ENCODE measurements around the gene TNFRSF18. TPM values are rescaled to one million over a fixed set of nuclear protein-coding genes. Genes with fewer than 3 reads are reported as not detected.

TNFRSF18 gene
- total RNA-seq, 1 experiment from 2014 or later, result 6.9 TPM

GRCh38 chr1:1246577-1247340 is 40.4 kb upstream of the TNFRSF18 start, which contains the start of gene C1QTNF12:
C1QTNF12 (minus strand) TSS chr1:1246722; CDS start chr1:1246690, 32 bp downstream.
- no peaks in the 10 kb centered on the region for H3K79me2 ChIP-seq (ENCODE audit: low read depth)
- H3F3A ChIP-seq (ENCODE audit: insufficient read depth, low read depth), result peaks cover 8% of the 10 kb centered on the region; the same call in 1 of the 2 replicates
- no peaks in the 10 kb centered on the region for H3K9me2 ChIP-seq (ENCODE audit: insufficient read depth)
- H3K4me3 ChIP-seq, result no peak within 1 kb of the TSS
- no peak within 1 kb of the TSS for H2AFZ ChIP-seq
- H3K9me3 ChIP-seq (ENCODE audit: insufficient read depth, low read depth), result no peaks in the 10 kb centered on the region
- TF ChIP-seq CTCF (conservative IDR thresholded peaks at IDR 0.05) (no peak), EZH2 (IDR thresholded peaks at IDR 0.05; ENCODE audit: low read depth) (no peak)
- no TSS peak for BruUV-seq (replicated peaks)
- no peaks in the 10 kb centered on the region for H3K4me1 ChIP-seq (replicated peaks; ENCODE audit: insufficient read depth)
- POLR2A ChIA-PET (ENCODE audit: unreplicated experiment), result no interaction called here
- H3K27ac ChIP-seq, result no peak within 1 kb of the TSS
- no peak for DNase-seq
- no peaks in the 10 kb centered on the region for H3K36me3 ChIP-seq (ENCODE audit: low read depth)
- intact Hi-C loops (cut with micrococcal nuclease; ENCODE audit: unreplicated experiment), result no loop called here
- no peaks in the 10 kb centered on the region for H4K20me1 ChIP-seq (ENCODE audit: insufficient read depth)
- H3K27me3 ChIP-seq (ENCODE audit: insufficient read depth, low read depth), result no peaks in the 10 kb centered on the region
- no peak within 1 kb of the TSS for H3K4me2 ChIP-seq
- CTCF ChIA-PET, result no interaction called here

- Histone ChIP-seq H3K27ac (no peak overlapping the region), H2AFZ (no peak overlapping the region), H3K4me3 (no peak overlapping the region), H3K27me3 (ENCODE audit: insufficient read depth, low read depth) (no peaks in the 10 kb centered on the region), H3F3A (ENCODE audit: insufficient read depth, low read depth) (peaks cover 6% of the 10 kb centered on the region; the same call in 1 of the 2 replicates), H4K20me1 (ENCODE audit: insufficient read depth) (no peaks in the 10 kb centered on the region), H3K9me3 (ENCODE audit: insufficient read depth, low read depth) (no peaks in the 10 kb centered on the region), H3K4me2 (no peak overlapping the region), H3K36me3 (ENCODE audit: low read depth) (no peaks in the 10 kb centered on the region), H3K4me1 (replicated peaks; ENCODE audit: insufficient read depth) (no peaks in the 10 kb centered on the region), H3K9me2 (ENCODE audit: insufficient read depth) (no peaks in the 10 kb centered on the region), H3K79me2 (ENCODE audit: low read depth) (no peaks in the 10 kb centered on the region)
- POLR2A ChIA-PET (ENCODE audit: unreplicated experiment), result no interaction called here
- BruUV-seq (replicated peaks), result no TSS peak
- intact Hi-C loops (cut with micrococcal nuclease; ENCODE audit: unreplicated experiment), result no loop called here
- TF ChIP-seq EZH2 (IDR thresholded peaks at IDR 0.05; ENCODE audit: low read depth) (no peak), CTCF (conservative IDR thresholded peaks at IDR 0.05) (no peak)
- DNase-seq, result no peak
- CTCF ChIA-PET, result no interaction called here
Observed at GRCh38 chr1:1245817-1246576, 39.6 kb upstream of the TNFRSF18 start.

GRCh38 chr1:1245178-1245816 is 38.9 kb upstream of the TNFRSF18 start:
- Histone ChIP-seq H3K4me1 (replicated peaks; ENCODE audit: insufficient read depth) (no peaks in the 10 kb centered on the region), H3K4me2 (no peak overlapping the region), H3K27ac (no peak overlapping the region), H3K9me3 (ENCODE audit: insufficient read depth, low read depth) (no peaks in the 10 kb centered on the region), H2AFZ (no peak overlapping the region), H3K4me3 (no peak overlapping the region), H3K9me2 (ENCODE audit: insufficient read depth) (no peaks in the 10 kb centered on the region), H3K36me3 (ENCODE audit: low read depth) (no peaks in the 10 kb centered on the region), H4K20me1 (ENCODE audit: insufficient read depth) (no peaks in the 10 kb centered on the region), H3K79me2 (ENCODE audit: low read depth) (no peaks in the 10 kb centered on the region), H3K27me3 (ENCODE audit: insufficient read depth, low read depth) (no peaks in the 10 kb centered on the region), H3F3A (ENCODE audit: insufficient read depth, low read depth) (no peaks in the 10 kb centered on the region)
- ChIA-PET CTCF (no interaction called here), POLR2A (ENCODE audit: unreplicated experiment) (no interaction called here)
- no peak for DNase-seq
- intact Hi-C loops (cut with micrococcal nuclease; ENCODE audit: unreplicated experiment), result no loop called here
- TF ChIP-seq EZH2 (IDR thresholded peaks at IDR 0.05; ENCODE audit: low read depth) (no peak), CTCF (conservative IDR thresholded peaks at IDR 0.05) (no peak)
- no TSS peak for BruUV-seq (replicated peaks)

Measured in PC-9 (cell line).